ENCODE measurements around the gene ANGEL1.

ANGEL1 gene

GRCh38 chr14:76742185-76742584 lies 70.5 kb downstream of the ANGEL1 start:
- H3K4me3 ChIP-seq (ENCODE audit: low read depth, low read length): no peak overlapping the region
- TF ChIP-seq, protein P1, sequence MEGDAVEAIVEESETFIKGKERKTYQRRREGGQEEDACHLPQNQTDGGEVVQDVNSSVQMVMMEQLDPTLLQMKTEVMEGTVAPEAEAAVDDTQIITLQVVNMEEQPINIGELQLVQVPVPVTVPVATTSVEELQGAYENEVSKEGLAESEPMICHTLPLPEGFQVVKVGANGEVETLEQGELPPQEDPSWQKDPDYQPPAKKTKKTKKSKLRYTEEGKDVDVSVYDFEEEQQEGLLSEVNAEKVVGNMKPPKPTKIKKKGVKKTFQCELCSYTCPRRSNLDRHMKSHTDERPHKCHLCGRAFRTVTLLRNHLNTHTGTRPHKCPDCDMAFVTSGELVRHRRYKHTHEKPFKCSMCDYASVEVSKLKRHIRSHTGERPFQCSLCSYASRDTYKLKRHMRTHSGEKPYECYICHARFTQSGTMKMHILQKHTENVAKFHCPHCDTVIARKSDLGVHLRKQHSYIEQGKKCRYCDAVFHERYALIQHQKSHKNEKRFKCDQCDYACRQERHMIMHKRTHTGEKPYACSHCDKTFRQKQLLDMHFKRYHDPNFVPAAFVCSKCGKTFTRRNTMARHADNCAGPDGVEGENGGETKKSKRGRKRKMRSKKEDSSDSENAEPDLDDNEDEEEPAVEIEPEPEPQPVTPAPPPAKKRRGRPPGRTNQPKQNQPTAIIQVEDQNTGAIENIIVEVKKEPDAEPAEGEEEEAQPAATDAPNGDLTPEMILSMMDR (IDR thresholded peaks at IDR 0.05; ENCODE audit: borderline replicate concordance, insufficient read depth, low read depth, low read length): no peak

DNA sequence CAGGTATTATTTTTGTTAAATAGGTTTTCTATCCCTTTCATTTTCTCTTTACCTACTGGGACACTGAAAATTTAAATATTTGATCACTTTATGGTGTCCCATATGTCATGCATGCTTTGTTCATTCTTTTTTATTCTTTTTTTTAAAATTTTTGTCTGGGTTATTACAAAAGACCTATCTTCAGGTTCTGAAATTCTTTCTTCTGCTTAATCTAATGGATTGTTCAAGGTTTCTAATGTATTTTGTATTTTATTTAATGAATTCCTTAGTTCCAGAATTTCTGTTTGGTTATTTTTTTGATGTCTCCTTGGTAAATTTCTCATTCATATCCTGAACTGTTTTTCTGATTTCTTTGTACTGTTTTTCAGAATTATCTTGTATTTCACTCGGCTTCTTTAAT lies 71.6 kb downstream of the ANGEL1 start:
- TF ChIP-seq, protein P1 (IDR thresholded peaks at IDR 0.05; ENCODE audit: borderline replicate concordance, insufficient read depth, low read depth, low read length): no peak
- no peak overlapping the region for H3K4me3 ChIP-seq (ENCODE audit: low read depth, low read length)

Data from GM12875 (cell line).